ENCODE results near the gene ZFP92. TPM values are rescaled to one million over a fixed set of nuclear protein-coding genes. Genes with fewer than 3 reads are reported as not detected.
"Not testable (repeated sequence)": the region's sequence is repeated elsewhere in the genome, so short reads cannot be mapped to it uniquely, and the experiment has no call there.

ZFP92 gene
- total RNA-seq, 1 experiment from 2014 or later, result 0.08 TPM

DNA sequence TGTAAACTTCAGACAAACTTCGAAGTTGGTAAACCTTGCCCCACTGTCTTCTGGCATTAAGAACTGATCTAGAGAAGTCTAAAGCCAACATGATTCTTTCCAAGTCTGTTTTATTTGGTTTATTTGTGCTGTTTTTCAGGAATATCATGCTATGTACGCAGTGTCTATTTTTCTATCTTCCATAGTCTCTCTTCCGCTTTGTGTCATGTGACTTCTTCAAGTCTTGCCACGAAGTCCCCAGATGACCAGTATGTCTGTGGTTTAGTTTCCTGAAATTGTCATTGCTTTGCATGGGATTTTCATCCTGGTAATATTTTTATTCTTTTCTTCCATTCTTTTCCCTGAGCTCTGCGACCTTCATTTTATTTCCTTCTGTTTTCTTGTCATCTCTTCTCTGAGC, 25.2 kb upstream of the ZFP92 start:
- no peak for DNase-seq (ENCODE audit: low read depth)

DNA sequence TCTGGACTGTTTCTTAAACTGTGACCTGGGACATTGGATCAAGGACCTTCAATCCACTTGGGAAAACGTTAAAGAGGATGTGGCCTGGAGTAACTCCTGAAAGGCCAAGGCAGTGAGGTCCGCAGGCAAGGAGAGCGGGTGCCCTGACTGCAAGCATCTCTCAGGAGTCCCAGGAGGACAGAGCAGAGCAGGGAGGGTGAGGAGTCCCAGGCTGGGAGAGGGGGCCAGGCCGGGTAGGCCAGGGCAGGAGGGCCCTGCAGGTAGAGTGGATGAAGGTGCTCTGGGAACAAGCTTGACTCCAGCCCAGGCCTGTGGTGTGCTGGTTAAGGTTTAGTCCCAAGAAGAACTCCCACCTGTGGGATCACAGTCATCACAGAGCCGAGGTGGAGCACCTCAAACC, 23.9 kb upstream of the ZFP92 start:
- DNase-seq (ENCODE audit: low read depth), result no peak

DNA sequence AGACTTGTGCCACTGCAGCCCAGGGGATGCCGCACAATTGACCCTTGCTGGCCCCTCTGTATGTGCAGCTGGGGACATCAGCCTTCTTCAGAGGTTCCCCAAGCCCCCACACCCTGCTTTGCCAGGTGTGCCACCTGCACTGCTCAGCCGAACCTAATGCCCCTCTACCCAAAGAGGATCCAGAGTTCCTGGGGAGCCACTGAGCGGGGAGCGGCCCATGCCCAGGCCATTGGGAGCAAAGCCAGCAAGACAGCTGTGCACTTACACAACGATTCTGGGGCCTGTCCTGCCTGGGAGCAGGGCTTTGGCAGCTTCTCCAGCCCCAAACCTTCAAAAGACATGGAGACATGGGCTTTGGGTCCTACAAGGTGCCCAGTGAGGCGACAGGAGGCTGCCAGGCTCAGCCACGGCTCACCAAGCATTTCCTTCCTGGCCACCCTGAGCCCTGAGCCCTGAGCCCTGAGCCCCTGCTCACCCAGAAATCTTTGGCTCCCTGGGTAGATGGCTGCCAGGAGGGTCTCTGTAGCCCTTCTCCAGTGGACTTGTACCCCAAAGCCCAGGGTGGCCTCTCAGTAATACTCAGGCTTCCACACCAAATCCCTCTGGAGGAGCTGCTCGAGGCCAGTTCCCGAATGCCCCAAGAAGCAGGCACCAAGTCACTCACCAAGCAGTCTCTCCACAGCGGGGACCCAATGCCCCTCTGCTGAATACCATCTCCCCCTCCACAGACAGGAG, 23.1 kb upstream of the ZFP92 start:
- no peak for DNase-seq (ENCODE audit: low read depth)

DNA sequence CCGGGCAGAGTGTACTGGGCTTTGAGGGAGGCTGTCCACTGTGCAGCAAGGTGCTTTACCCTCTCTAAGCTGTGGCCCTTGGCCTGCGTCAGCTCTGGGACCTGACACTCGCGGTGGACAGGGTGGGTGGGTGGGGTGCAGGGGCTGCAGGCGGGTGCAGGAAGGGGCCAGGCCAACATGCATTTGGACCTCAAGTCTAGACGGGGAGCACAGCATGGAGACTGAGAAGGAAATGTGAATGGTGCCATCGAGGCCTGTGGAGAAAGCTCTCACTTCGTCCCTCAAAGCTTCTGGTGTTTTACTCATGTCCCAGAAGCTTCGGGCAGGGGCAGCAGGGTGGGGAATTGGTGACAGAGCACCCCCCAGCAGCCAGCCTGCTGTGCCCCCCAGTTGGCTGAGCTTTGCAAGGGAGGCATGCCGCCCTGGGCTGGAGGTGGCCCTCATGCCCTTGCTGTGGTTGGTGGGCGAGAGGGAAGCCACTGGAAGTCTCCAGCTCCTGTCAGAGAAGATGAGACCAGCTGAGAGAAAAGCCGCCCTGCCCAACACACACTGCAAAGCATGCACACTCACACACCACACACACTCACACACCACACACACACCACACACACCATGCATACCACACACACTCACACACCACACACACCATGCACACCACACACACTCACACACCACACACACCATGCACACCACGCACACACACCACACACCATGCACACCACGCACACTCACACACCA, 22.4 kb upstream of the ZFP92 start:
- no peak for DNase-seq (ENCODE audit: low read depth)

DNA sequence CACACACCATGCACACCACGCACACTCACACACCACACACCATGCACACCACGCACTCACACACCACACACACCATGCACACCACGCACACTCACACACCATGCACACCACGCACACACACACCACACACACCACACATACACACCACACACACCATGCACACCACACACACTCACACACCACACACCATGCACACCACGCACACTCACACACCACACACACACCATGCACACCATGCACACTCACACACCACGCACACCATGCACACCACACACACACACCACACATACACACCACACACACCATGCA, 21.9 kb upstream of the ZFP92 start:
- DNase-seq (ENCODE audit: low read depth), result not testable (repeated sequence)

DNA sequence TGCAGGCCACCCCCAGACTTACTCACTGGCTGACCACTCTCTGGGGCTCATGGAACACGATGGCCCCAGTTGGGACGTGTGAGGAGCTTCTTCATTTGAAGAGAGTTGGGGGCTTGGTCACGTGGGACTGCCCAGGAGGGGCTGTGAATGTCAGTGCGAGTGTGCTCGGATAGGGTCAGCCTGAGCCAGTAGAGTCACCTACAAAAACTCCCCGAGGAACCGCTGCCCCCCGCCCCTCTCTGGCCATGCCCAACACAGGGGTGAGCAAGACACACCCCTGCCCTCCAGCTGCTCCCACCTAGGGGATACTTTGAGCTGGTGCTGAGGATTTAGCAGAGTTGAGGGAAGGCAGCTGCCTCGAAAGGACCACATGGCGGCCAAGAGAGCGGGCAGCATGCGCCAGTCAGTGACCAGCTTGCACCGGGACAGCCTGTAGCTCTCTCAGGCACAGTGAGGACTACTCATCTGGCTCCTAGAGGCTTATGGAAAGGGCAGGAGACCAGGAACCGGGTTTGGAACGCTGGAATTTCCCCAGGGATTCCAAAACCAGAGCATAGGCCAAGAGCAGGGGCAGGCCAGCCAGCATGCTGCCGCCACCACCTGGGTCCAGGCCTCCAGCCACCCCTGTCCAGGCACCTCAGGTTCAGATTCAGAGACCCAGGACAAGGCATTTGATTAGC, 18.5 kb upstream of the ZFP92 start:
- DNase-seq (ENCODE audit: low read depth), result no peak

DNA sequence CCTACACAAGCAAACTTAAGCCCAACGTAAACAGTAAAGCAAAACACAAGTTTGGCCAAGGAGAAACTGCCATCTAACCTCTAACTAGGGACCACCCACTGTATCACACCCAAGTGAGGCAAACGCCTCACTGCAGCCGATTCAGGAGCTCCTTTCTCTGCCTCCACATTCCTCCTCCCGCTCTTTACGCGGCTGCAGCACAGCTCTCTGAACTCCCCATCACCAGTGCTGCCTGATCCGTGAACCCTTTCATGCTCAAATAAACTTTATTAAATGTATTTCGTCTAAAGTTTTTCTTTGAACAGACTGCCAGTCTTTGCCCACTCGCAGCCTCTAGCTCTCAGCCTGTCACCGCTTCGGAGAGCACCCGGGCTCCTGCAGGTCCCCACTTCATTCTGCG, 16.7 kb upstream of the ZFP92 start:
- DNase-seq (ENCODE audit: low read depth), result no peak

DNA sequence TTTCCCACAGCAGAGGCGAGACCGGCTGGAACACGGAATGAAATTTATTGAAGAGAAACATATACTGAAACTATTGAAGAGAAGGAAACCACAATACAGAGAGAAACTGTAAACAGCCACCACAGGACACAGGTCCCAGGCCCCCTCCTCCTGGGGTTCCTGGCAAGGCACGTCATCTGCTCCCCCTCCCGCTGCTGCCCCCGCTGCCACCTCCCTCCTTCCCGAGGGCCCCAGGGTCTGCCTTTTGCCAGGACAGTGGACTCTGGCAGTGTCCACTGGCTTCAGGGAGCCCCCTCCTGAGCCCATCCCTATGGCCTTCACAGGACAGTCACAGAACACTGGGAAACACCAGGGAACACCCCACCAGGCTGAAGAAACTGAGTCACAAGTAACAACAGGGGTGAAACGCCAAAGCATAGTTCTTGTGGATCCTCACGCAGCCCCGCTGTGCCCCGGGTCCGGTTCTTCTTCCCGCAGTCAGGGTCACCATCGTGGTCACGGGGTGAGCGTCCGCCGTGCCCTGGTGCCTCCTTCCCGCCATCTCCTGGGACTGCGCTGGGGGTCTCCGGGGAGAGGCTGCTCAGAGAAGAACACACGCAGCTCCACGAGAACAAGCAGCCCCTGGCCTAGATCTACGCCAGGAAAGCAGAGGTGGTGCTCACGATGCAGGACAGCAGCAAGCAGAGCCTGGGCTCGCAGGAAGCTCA, 15.5 kb upstream of the ZFP92 start:
- no peak for DNase-seq (ENCODE audit: low read depth)

DNA sequence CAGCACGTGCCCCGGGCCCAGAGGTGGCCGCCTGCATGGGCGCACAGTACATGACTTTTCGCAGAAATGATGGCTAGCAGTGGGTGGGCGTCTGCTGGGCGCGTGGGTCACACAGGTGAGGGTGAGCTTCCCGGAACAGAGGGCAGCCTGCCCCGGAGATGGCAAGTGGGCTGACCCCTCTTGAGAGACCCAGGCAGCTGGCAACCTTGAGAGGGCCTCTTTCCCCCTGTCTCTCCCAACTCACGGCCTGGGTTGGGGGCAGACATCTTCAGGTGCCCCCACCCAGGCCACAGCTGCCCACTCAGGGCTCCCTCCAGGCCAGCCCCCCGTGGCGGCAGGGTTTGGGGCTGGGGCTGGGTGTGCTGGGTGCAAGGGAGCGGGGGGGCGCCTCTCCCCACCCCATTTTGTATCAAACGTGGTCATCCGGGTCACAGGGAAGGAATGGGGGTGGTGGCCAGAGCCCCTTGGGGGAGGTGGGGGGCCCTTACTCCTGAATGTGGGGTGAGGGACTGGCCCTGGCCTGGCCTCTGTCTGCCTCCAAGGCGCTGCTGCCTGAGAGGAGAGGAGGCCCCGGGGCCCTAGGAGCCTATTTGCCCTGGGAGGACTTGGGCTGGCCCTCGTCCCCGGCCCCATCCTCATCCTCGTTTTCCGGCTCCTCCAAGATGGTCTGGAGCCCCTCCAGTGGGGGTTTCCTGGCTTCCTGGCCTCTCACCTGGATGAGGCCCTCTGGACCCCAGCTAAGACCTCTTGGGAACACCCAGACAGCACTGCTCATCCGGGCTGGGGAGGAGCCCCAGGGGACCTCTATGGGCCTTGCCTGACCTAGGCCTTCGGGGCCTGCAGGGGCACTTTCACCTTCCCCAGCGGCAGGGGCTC, 14.7 kb upstream of the ZFP92 start:
- no peak for DNase-seq (ENCODE audit: low read depth)

DNA sequence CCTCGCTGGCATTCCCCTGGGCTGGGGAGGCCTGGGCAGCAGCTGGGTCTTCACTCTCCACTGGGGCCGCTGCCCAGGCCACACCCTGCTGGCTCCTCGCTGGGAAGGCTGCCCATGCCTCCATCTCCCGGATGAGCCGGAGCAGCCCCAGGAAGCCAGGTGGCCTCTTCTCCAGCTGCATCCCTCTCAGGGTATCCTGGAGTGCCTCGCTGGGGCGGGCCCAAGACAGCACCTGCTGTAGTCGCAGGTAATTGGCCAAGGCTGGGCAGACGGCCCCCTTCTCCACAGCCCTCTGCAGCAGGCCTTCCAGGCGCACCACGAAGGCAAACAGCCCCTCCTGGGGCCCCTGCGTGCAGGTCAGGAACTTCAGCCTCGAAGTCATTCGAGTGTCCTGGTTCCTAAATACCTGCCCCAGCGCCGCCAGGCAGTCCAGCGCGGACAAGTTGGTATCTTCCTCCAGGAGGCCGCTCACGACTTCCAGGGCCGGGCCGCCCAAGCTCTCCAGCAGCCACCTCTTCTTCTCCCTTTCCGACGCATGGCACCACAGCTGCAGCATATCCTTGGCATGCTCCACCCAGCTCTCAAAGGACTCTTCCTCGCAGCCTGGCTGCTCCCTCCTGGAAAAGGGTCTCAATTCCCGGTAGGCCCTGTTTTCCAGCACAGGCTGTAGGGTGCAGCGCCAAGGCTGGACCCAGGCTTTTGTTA, 13.9 kb upstream of the ZFP92 start:
- DNase-seq (ENCODE audit: low read depth), result no peak

DNA sequence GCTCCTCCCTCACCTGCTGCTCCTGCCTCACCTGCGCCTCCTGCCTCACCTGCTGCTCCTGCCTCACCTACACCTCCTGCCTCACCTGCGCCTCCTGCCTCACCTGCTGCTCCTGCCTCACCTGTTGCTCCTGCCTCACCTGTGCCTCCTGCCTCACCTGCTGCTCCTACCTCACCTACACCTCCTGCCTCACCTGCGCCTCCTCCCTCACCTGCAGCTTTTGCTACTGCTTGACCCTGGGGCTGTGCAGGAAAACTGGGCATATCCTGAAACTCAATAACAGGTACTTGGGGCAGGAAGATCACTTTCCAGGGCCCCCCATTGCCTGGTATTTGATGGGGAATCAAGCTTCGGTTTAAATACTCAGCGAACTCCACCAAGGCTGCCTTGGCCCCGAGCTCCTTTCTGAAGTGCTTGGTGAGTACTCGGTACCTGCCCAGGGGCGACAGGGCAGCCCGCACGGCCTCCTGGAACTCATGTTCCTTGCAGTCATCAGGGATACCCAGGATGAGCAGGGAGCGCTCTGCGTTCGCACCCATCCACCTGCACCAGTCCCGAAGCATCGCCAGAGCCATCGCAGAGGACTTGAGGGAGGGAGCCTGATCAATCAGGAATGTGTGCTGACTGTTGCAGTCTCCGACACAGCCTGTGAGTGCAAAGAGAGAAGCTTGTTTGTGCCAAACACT, 12.9 kb upstream of the ZFP92 start:
- no peak for DNase-seq (ENCODE audit: low read depth)

DNA sequence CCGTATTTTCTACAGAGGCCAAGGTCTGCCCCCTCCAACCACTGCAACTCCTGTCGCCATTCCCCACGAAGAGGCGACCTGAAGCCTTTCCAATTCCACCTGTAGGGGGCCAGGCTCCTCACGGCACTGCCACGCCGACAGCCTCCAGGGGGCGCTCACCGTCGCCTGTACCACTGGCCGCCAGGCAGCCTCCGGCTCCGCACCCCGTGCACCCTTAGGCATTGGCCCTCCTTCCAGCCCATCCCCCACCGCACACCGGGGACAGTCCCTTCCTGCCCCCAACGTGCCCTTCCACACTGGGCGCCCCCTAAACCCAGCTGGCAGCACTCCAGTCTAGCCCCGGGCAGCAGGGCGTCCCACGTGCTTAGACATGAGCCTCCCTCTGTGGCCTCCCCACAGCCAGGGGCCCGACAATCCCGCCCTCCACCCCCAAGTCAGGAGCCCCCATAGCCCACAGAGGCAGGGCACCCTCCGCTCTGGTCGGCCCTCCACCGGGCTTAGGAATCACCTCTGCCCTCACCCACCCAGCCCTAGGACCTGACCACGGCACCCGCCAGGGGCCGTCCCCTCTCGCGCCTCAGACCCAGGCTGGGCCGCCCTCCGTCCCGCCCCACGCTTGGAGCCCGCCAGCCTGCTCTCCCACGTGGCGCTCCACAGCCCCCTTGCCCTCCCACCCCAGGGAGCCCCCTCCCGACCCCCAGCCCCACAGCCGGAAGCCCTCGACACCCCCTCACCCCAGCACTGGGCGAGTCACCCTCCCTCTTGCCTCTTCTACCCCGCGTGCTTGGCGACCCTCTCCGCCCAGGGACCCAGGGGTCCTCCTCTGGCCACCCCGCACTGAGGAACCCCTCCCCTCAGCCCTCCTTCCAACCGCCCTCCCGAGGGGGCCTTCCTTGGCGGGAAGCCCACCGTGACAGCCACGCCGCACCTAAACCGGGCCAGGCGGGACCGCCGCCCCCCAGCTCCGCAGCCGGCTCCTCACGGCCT, 10.8 kb upstream of the ZFP92 start:
- DNase-seq (ENCODE audit: low read depth), result peak; percentile 28

DNA sequence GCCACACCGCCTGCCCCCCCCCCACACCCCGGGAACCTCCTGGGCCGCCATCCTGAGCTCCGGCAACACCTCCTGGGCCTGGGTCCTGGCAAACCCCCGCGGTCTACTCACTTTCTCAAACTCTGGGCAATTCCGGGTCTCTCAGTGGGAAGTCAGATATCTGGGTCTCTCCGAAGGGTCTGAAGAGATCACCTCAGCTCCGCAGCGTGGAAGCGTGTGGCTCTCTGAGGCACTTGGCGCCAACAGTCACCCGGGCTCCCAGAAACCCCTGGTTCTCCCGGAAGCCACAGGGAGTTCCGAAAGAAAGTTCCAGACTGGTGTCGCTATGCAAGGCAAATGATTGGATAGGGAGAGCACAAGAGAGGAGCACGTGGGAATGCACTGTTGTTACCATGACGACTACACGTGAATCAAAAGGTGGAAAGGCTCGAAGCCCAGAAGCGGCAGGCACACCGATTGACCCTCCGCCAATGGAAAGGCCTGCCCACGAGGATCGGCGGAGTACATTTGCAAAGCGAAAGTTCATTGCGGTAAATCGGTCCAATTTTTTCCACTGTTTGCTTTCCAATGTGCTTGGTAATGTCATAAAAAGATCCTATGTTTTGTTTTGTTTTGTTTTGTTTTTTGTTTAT, 10.0 kb upstream of the ZFP92 start, which contains the start of gene PNMA6E:
Gene PNMA6E (minus strand): TSS at position 218 of the 632 bp plus-strand sequence. CDS start 2,501 bp downstream, outside the sequence.
- no peak for DNase-seq (ENCODE audit: low read depth)

DNA sequence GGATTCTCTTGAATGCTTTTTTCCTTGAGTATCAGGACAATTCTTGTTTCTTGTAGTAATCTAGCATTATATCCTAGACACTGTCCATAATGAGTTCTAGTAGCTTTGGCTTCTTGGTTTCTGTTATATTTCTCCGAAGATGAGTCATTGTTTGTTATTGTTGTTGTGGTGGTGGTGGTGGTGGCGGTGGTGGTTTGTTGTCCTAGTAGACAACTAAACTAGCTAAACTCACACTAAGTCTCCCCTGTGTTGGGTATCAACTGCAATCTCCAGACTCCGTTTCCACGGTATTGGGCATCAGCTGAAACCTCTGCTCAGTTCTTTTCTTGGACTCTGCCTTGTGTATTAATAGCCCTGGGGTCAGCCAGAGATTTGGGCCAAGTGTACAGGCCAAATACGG, 6.9 kb upstream of the ZFP92 start:
- DNase-seq (ENCODE audit: low read depth), result not testable (repeated sequence)

DNA sequence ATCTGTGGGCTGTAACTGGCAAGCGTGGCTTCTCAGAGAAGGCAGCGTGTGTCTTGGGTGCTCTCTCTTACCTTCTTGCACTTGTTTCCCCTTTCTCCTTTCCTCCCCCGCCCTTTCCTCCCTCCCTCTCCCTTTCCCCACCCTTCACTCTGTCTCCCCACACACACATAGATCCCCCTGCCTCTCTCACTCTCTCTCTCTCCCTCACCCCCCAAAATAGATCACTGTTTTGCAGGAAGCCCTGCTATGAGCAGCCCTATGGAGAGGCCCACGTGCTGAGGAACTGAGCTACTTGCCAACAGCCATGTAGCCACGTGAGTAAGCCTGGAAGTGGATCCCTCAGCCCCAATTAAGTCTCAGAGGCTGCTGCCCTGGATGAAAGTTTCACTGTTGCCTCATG, 5.8 kb upstream of the ZFP92 start:
- no peak for DNase-seq (ENCODE audit: low read depth)

DNA sequence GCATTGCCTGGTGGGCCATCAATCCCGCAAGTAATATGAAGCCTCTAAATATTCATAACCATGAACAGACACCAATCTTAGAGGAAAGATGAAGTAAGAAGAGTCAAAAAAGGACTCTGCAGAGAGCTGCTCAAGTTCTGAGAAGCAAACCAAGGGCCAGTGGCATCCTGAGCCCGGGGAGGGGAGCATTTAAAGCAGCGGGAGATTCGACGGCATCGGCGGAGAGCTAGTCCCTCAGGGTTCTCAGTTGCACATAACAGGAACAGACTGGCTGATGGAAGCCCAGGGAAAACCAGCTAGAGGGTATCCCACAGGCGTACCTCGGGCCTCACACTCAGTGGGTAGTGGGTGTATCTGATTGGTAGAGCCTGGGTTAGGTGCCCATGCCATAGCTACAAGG, 5.3 kb upstream of the ZFP92 start:
- no peak for DNase-seq (ENCODE audit: low read depth)

DNA sequence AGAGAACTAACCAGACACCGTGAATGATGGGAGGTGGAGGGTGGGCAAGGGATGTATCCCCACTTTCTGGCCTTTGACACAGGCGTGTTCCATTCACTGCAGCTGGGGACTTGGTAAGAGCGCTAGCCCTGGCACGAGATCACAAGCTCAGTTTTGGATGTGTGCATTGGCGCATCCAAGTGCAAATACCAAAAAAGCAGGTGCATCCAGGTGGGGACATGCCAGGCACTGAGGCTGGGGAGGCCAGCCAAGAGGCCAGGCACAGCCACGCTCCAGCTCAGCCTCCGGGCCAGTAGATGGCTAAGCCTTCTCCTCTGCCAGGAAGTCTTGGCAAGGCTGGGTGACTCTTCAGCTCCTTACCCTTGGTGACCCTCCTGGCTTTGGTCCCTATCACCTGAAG, 4.4 kb upstream of the ZFP92 start:
- no peak for DNase-seq (ENCODE audit: low read depth)

DNA sequence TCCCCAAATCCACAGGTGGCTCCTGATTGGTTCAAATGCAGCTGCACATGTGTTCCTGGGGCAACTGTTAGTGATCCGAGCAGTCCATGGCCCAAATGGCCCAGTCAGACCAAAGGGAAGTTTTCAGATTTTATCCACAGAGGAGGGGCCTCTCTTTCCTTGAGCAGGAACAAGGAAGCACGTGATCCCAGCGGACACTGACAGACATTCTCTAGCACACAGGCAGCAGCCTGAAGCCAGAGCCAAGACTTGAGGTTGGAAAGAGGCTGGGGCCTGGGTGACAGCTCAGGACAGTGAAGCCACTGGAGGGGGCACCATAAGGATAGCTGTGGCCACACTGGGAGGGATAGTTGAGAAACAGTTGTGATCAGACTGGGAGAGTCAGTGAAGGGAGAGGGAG, 3.5 kb upstream of the ZFP92 start:
- no peak for DNase-seq (ENCODE audit: low read depth)
